Measurements from ENCODE around the gene BFSP1.

BFSP1 gene

DNA sequence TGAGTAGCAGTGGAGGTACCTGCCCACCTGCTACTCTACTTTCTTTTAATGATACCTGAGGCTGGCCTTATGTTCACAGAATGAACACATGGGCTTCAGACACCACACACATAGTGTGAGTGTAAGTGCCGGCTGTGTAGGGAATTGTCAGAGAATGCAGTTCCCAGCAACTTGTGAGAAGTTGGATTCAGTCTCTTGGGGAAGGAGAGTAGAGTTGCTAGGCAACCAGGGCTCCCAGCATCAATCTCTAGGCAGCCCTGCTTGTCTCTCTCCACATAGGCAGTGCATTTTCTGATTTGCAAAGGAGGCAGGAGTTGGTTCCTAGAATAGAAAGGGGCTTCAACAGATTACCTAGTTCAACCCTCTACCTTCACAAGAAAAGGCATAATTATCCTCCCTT, 74.1 kb downstream of the BFSP1 start:
- DNase-seq = no peak

DNA sequence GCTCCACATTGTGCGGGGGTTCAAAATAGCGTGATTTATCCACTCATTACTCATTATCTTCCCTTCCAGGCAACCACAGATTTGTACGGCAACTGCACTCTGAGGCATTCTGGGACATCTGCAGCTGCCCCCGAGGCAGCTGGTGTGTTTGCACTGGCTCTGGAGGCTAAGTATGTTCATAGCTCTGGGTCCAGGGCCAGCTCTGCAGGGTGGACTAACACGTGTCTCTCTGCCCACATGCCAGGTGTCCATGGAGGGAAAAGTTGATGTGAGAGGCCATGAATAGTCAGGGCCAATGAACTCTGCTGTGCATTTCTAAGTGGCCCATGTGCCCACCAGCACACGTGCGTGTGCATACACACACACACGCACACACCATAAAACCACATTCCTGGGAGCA, 74.9 kb downstream of the BFSP1 start:
- DNase-seq = no peak

DNA sequence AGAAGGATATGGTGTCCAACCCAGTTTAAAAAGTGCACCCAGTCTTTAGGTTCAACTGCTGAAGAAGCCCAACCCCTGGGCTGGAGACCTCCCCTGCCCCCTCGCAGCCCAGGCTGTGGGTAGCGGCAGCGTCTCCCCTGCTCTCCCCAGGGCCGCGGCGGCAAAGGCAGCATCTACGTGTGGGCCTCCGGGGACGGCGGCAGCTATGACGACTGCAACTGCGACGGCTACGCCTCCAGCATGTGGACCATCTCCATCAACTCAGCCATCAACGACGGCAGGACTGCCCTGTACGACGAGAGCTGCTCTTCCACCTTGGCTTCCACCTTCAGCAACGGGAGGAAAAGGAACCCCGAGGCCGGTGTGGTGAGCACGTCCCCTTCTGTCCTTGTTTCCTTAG, 77.6 kb downstream of the BFSP1 start:
- no peak for DNase-seq

DNA sequence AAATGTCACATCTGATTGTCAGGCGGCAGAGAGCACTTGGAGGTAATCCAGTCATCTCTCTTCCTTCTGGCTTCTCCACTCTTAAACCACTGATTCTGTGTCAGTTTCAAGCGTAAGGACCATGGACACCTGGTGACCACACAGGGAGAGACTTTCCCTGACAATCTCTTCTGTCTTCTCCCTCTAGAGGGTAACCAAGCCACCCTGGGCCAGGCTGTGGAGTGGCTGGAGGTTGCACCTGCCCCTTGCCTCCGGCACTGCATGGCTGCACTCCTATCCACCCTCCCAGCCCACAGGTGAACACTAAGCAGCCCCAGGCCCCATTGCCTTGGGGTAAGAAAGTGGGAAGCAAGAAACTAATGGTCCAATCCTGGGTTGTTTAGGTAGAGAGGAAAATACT, 78.7 kb downstream of the BFSP1 start:
- DNase-seq = peak; percentile 23

DNA sequence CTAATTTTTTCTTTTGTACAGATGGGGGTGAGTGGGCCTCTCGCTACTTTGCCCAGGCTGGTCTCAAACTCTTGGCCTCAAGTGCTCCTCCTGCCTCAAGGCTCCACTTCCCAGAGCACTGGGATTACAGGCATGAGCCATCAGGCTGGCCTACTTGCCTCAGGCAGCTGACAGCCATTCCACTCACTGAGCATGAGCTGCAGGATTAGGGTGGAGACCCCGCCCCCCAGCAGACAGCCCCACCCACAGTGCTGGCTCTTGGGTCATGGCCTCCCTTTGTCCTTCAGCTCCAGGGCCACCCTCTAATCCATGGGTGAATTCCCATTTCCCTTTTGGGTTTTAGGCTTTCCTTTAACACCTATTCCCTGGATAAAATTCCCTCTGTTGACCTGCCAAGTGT, 82.1 kb downstream of the BFSP1 start:
- no peak for DNase-seq

DNA sequence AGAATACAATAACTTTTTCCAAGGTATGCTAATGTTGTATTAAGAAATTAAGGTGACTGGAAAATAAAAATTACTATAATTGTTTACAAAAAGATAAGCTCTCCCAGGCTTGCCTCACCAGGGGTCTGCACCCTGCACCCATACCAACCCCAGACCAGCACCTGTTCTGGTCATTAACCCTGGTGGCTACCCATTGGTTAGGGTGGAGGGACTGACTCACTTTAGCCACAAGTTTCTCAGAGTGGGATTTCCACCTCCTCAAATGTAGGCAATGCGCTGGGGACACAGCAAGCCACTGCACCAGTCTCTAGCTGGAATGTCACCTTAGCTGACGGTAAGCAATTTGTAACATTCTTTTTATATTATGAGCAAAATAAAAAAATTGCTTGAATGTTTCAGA, 83.1 kb downstream of the BFSP1 start:
- DNase-seq = no peak

DNA sequence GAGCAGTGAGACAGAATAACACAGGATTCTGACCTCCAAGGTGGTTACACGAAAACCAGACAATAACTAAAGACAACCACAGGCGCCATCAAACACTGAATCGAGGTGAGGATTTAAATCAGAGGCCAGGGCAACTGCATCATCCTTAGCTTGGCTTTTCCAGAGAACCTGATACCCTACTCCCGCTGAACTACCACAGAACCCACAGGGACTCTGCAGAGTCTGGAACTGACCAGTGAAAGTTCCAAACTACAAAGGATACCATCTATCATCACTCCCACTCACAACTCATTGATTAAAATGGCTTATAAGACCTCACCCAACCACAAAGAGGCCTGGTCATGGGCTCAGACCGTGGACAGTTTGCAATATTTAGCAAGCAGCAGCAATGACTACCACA, 85.0 kb downstream of the BFSP1 start:
- DNase-seq = no peak

DNA sequence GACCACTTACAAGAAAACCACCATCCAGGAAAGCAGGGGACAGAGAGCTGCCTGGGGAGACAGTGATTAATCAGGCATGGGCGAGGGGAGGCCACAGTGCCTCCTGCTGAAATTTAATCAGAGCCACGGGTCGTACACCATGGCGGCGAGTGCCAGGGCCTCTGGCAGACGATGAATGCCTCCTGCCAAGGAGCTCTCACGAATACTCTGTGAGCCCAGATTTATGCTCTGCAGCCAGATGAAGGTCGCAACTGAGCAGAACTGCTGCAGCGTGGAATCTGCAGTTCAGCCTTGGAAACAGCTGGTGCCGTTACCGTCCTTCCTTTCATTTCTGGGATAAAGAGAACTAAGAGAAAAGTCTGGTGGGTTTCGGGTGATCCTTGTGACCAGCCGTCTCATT, 85.6 kb downstream of the BFSP1 start:
- no peak for DNase-seq

DNA sequence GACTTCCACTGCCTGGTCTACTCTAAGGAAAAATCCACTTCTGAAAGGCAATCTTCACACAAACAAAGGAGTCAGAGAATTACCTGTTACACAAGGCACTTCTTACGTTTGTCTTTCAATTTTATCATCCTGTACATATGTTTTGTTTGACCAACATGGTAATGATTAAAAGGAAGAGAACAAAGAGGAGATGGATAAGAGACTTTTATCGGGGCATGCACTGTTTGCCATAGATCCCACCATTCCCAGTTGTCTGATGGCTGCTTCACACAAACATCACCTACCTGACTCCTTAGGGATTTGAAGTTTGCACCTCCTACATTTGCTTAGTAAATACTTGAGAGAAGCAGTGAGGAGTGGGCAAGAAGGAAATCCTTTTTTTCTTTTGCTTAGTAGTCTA, 87.1 kb downstream of the BFSP1 start:
- peak; percentile 10 for DNase-seq
